GM19328 (cell line): Measurements from ENCODE around the gene AFF3.
"Not testable (repeated sequence)": the region's sequence is repeated elsewhere in the genome, so short reads cannot be mapped to it uniquely, and the experiment has no call there.

Source experiments
- ATAC-seq: cut with Tn5 transposase; IDR thresholded peaks from one replicate; pipeline ENCODE4 v1.9.1; 2021; ENCODE audit warnings: mild to moderate bottlenecking, moderate library complexity; ENCODE audit not compliant: unreplicated experiment

Gene AFF3, protein sequence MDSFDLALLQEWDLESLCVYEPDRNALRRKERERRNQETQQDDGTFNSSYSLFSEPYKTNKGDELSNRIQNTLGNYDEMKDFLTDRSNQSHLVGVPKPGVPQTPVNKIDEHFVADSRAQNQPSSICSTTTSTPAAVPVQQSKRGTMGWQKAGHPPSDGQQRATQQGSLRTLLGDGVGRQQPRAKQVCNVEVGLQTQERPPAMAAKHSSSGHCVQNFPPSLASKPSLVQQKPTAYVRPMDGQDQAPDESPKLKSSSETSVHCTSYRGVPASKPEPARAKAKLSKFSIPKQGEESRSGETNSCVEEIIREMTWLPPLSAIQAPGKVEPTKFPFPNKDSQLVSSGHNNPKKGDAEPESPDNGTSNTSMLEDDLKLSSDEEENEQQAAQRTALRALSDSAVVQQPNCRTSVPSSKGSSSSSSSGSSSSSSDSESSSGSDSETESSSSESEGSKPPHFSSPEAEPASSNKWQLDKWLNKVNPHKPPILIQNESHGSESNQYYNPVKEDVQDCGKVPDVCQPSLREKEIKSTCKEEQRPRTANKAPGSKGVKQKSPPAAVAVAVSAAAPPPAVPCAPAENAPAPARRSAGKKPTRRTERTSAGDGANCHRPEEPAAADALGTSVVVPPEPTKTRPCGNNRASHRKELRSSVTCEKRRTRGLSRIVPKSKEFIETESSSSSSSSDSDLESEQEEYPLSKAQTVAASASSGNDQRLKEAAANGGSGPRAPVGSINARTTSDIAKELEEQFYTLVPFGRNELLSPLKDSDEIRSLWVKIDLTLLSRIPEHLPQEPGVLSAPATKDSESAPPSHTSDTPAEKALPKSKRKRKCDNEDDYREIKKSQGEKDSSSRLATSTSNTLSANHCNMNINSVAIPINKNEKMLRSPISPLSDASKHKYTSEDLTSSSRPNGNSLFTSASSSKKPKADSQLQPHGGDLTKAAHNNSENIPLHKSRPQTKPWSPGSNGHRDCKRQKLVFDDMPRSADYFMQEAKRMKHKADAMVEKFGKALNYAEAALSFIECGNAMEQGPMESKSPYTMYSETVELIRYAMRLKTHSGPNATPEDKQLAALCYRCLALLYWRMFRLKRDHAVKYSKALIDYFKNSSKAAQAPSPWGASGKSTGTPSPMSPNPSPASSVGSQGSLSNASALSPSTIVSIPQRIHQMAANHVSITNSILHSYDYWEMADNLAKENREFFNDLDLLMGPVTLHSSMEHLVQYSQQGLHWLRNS (N-terminal part only)

GRCh38 chr2:100142393-100142792 lies at the start of gene AFF3:
Gene AFF3 (minus strand): TSS chr2:100142590. CDS start chr2:100104454, 38,136 bp downstream.
- peak; percentile 97 for ATAC-seq

- no peak for ATAC-seq
These were observed 47.0 kb upstream of the AFF3 start for GRCh38 chr2:100189387-100189786.

DNA sequence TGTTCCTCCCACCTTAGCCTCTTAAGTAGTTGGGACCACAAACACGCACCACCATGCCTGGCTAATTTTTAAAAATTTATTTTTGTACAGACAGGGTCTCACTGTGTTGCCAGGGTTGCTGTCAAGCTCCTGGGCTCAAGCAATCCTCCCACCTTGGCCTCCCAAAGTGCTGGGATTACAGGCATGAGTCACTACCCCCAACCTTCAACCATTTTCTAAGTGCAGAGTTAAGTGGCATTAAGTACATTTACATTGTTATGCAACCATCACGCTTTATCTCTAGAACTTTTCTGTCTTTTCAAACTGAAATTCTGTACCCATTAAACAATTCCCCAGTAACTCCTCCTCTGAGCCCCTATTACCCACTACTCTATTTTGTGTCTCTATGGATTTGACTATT lies 45.9 kb upstream of the AFF3 start:
- no peak for ATAC-seq

- ATAC-seq = no peak
These were observed 43.7 kb upstream of the AFF3 start for GRCh38 chr2:100186126-100186525.

DNA sequence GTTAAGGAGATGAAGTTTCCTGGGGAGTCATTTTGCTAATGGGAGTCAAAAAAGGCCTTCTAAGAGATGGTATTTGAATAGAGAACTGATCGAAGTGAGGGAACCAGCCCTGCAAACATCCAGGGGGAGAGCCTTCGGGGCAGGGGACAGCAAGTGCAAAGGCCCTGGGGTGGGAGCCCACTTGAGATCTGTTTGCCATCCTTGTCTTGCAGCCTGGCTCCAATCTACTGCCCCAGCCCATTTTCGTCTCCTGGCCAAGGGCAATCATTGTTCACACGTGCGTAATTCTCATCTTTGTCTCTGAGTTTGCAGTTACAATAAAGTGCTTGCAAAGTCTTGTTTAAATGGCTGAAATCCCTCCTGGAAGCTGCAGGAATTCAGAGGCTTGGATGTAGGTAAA lies 43.1 kb upstream of the AFF3 start:
- ATAC-seq = no peak

DNA sequence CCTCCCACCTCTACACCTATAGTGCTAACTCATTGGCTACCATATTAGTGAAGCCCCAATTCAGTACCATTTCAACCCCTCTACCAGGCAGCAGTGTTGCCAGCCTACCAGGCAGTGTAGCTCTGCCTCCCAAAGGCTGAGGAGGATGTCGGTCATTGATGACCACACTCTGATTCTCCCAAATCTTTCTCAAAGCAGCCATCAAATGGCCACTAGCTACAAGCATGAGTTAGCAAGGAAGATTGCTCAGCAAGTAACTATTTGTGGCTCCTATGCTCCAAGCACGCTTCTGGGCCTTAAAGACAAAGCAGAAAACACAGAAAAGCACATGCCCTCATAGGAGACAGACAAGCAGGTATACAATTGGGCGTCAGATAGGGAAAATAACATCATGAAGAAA lies 42.7 kb upstream of the AFF3 start:
- no peak for ATAC-seq

- ATAC-seq = no peak
These were observed 41.8 kb upstream of the AFF3 start for GRCh38 chr2:100184055-100184737.

DNA sequence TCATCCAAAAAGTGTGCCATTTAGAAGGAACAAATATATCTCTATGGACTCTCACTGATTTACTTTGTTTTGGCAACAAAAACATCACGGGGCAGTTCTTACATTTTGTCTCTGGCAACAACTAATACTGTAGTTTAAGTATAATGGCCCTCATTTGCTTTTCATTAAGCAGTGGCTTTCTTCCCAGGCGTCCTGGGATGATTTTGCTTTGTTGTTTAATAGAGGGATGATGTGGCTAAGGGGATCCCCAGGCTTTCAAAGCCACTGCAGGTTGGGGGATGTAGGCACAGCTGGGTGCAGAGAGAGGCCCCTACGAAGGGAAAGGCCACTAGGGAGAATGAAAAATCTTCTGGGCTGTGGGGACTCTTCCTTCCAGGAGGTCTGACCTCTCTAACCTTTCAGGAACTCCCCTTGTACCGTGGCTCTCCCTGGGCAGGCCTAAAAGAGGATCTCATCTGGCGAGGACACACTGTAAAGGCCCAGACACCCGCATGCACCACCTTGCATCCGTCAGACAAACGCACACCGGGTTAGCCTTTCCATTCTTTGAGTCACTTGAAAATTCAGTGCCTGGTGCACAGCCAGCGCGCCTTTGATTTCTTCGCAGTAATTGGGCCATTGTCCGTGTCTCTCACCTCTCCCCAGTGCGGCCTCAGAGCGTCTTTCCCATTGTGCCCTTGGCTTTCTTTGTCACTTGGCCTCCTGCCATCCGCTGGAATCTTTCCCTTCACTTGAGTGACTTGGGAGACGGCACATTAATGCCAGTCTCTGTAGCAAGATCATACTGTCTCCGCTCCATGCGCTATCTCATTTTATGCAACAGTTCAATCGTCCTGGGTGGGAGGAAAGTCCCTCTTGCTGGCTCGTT lies 40.3 kb upstream of the AFF3 start:
- ATAC-seq = no peak

DNA sequence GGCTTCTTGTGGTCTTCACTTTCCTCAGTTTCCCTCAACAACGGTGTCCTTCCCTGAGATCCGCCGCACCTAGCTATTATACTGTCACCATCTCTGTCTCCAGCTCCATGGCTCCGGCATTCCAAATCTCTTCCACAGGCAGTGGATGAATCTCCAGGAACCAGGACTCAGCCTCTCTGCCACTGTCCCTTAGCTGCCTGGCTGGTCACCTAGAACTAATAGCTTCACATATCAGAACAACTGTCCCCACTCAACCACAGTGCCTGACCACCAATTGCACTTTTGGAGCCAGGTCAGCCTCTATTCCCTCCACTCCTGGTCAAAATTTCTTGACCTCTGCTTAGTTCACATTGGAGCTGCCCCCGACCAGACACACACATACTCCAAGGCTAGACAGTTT lies 38.1 kb upstream of the AFF3 start:
- no peak for ATAC-seq

DNA sequence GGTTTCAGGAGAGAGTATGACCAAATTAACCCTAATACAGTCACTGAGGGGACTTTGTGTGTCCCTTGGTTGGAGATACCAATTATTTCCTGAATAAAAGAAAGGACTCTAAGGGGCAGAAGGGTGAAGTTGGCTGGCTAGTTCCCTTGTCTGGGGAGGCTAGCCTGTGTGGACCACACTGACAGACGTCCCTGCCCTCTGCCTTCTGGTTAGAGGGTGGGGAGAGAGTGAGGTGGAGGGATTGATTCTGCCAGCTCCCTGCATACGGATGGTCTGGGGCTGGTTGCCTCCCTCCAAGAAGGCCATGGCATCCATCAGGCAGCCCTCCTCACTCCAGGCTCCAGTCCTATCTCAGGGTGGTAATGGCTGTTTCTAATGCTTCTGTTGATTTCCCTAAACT lies 37.4 kb upstream of the AFF3 start:
- ATAC-seq = no peak

DNA sequence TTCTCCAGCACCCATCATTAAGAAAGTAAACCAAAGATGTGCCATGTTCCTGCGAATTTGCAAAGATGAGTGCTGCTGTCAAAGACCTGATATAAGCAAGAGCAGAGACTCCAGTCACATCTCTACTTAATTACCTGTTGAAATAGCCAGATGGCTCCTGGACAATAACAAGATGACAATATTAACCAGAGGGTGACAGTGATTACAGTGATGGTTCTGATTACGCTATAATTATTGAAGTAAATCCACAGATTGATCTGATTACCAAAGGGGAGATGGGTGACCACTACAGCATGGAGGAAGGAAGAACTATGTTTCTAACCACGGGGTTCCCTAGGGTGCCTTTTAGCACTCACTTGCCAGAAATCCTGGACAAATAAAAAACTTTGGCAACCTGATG lies 36.5 kb upstream of the AFF3 start:
- ATAC-seq = no peak

DNA sequence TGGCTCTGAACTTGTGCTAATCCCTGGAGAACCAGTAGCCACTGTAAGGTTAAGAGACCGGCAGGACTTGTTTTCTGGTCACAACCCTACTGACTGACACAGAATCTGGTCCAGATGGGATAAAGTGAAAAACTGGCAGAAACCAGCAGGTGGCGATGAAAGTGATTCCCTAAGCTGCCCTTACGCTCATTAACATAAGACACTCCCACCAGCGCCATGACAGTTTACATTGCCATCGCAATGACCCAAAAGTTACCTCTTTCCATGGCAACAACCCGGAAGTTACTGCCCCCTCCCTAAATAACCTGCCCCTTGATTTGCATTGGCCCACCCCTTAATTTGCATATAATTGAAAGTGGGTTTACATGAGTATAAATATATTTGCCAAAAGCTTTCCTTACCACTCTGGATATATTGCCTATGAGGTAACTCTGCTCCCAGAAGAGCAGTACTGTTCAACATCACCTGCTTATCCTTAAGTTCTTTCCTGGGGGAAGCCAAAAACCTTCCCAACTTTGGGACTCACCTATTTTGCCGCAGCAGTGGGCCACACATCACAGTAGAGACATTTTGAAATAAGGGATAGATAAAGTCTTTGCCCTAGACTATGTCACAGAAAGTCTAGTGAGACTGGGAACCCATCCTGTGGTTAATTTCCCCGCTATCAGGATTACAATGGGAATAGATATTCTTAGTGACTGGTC lies 35.8 kb upstream of the AFF3 start:
- ATAC-seq = no peak

DNA sequence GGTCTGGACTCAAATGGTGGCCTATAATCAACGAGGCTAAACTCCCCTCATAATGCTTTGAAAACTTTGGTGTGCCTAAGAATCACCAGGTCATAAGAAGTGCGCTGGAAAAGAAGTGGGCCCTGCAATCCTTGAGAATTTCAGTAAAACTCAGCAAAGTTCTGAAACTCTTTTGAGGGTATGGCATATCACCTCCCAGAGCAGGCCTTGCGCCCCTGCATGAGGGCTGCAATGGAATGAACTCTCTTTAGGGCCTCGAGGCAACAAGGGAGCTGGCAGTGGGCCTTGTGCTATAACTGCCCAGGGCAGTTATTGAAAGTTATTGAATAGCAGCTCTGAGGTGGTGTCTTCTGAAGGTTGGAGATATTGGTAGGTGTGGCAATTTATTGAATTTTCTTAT lies 34.5 kb upstream of the AFF3 start:
- ATAC-seq = no peak

- no peak for ATAC-seq
These were observed 31.6 kb upstream of the AFF3 start for GRCh38 chr2:100174026-100174431.

DNA sequence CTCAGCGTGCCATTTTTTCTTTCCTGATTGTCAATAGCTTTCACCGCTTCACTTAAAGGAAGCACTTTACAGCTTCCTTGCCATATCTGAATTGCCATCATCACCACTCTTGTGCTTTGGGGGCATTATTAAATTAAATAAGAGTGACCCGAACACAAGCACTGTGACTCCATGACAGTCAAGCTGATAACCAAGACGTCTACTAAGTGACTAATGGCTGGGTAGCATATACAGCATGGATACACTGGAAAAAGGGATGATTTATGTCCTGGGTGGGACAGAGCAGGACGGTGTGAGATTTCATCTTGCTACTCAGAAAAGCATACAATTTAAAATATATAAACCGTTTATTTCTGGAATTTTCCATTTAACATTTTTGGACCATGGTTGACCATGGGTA lies 24.3 kb upstream of the AFF3 start:
- ATAC-seq = no peak

DNA sequence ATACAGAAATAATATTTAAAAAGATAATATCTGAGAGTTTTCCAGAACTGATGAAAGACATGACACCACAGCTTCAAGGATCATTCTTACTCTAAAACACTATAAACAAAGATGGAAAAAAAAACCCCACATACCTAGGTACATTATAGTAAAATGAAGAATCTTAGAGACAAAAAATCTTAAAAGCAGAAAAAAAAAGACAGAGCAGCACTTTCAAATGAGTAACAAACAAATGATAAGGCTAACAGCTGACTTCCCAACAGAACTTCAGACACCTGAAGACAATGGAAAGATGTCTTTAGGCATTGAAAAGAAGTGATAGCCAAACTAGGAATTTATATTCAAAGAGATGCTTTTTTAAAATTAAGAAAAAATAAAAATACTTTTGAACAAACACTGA lies 21.2 kb upstream of the AFF3 start:
- ATAC-seq = no peak

- ATAC-seq = no peak
These were observed 19.7 kb upstream of the AFF3 start for GRCh38 chr2:100161945-100162620.

DNA sequence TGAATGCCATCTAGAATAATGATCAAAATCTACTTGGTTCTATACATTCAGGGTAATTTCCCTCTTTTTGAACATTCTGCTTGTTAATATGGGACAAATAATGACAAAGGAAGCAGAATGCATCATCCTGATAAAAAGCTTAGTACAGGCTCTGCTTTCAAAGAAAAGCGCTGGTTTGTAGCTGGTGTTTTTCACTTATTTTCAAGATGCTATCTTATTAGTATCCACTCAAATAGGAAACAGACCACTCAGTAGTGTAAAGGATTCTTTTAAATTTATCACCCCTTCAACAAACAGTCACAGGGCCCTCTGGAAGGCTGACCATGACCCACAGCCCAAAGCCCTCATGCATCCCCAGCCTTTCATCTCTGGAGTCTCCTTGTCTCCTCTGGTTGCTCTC lies 18.0 kb upstream of the AFF3 start:
- no peak for ATAC-seq

GRCh38 chr2:100151832-100152231 lies 9.4 kb upstream of the AFF3 start:
- not testable (repeated sequence) for ATAC-seq
